ENCODE data around the gene ATP10B.

DNA sequence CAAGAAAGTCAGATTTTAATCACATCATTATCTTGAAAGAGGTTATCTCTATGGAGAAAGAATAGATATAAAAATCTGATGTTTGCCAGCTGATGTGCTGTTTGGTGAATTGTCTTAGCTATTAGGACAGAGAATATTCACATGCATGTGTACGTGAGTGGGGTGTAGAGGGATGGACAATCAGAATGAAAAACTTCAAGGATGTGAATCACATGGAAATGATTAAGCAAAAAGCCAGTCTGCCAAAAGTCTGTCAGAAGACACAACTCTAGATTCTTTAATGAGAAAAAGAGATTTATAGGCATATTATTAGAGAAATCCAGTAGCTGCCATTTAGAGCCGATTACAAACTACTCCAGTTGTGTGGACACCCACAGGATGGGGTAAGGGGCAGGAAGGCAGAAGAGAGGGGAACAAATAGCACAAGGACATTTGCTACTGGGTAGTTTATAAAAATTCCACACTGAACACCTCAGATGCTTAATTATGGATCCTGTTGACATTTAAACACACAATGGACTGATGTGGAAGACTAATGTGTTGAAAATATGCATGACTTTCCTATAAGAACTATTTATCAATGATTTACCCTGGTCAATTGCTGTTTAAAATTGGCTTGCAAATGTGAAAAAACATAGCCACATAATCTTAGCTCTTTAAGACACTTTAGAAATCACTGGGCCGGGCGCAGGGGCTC lies 302.9 kb downstream of the ATP10B start:
- TF ChIP-seq, protein P1, sequence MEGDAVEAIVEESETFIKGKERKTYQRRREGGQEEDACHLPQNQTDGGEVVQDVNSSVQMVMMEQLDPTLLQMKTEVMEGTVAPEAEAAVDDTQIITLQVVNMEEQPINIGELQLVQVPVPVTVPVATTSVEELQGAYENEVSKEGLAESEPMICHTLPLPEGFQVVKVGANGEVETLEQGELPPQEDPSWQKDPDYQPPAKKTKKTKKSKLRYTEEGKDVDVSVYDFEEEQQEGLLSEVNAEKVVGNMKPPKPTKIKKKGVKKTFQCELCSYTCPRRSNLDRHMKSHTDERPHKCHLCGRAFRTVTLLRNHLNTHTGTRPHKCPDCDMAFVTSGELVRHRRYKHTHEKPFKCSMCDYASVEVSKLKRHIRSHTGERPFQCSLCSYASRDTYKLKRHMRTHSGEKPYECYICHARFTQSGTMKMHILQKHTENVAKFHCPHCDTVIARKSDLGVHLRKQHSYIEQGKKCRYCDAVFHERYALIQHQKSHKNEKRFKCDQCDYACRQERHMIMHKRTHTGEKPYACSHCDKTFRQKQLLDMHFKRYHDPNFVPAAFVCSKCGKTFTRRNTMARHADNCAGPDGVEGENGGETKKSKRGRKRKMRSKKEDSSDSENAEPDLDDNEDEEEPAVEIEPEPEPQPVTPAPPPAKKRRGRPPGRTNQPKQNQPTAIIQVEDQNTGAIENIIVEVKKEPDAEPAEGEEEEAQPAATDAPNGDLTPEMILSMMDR (conservative IDR thresholded peaks at IDR 0.05; ENCODE audit: low read length) = no peak
- no peak for TF ChIP-seq EZH2phosphoT487 (IDR thresholded peaks at IDR 0.05; ENCODE audit: borderline replicate concordance, low read depth, low read length)
